Umbilical cord (tissue), 2 donors: ENCODE data around the gene NHEJ1. TPM values are rescaled to one million over a fixed set of nuclear protein-coding genes. Genes with fewer than 3 reads are reported as not detected.

ENCODE experiments used
- DNase-seq: peaks from one replicate; pipeline ENCODE4 v3.0.0-alpha.2; 2015; ENCODE audit warnings: low spot score
- total RNA-seq: library from RNA; depleted of rRNA; stranded (reverse); fragments of >200 nt; gene quantifications from one replicate; pipeline ENCODE4 v1.2.3, GENCODE V29; 2014; ENCODE audit warnings: low replicate concordance; ENCODE audit not compliant: insufficient read depth

Gene NHEJ1
- total RNA-seq, 1 donor from 2014 or later, result 13.0 TPM

DNA sequence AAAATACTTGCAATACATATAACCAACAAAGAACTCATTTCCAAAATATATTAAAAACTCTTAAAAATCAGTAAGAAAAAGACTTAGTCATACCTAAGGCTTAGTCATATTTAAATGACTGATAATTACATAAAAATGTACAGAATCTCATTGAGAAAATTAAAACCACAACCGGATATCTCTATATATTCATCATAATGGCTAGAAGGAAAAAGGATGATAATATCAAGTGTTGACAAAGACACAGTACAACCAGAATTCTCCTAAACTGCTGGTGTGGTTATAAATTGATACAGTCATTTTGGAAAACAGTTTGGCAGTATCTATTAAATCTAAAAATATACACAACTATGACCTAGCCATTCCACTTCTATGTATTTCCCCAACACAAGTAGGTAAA lies 72.8 kb downstream of the NHEJ1 start:
- DNase-seq, result no peak

DNA sequence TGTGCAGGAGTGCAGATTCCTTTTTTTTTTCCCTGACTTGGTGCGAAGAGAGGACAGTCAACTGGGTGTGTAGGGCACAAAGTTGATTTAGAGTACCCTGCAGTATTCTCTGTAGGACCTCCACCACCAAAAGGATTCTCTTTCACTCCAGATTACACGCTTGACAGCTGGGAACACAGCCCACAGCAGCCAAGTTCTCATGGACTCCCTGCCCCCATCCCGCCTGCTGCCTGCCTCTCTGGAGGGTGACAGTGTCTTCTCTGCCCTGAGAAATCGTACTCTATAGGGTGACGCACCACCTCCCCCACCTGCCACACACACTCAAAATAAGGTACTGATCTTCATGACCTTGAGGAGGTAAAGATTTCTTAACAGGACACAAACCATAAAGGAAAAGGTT lies 73.3 kb downstream of the NHEJ1 start:
- no peak for DNase-seq

DNA sequence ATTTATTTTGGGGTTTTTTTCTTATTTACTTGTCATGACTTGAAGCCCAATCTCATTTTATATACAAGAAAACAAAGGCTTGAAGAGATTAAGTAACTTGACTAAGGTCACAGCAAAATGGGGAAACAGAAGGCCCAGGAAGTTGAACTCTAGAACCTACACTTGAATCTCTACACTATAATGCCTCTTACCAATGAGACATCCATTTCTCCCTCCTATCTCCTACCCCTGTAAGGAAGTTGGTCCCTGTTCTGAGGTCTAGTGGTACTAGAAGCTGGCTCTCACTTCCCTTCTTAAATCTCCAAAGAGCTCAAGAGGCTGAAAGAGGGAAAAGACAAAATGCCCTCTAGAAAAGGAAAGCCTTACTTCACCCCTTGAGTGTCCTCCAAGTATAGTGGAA lies 74.4 kb downstream of the NHEJ1 start:
- no peak for DNase-seq

DNA sequence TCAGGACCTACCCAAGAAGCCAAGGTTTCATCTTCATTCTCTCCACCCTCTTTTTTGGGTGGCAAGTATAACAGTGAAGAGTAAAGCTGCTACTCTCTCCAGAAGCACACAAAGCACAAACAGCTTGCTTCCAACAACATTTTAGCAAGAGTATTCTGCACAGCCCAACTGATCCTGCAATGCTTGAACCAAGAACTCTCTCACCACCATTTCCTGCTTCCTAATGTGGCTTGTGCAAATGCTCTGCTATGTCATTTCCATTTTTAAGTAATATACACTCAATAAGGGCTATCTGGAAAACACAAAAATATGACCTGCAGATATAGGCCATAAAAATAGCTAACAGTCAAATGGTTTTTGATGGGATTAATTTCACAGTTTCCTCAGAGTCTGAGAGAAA lies 75.8 kb downstream of the NHEJ1 start:
- no peak for DNase-seq

DNA sequence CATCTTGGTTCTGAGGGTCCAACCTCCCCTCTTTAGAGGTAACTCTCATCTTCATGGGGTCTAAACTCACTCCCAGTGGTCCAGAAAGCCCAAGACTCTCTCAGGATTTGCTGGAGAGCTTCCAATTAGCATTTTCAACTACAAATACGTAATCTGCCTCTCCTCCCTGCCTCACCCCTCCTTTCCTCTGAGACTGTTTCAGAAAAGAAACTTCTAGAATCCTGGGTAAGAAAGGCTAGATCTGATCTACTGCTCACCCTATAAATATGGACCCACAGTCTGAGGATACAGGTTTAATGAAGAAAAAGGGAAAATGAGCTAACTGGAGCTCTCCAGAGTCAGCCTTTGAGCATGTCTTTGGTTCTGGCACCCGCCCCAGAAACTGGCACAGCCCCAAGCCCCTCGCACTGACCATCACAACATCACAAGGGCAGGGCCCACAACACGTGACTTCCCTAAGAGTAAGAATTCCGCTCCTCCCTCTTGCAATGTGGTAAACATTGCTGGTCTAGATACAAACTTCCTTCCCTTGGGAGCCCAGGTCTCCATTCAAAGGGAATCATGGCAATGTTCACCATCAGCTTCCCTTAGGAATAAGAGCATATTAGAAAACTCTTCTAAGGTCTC lies 78.2 kb downstream of the NHEJ1 start:
- DNase-seq, result no peak

DNA sequence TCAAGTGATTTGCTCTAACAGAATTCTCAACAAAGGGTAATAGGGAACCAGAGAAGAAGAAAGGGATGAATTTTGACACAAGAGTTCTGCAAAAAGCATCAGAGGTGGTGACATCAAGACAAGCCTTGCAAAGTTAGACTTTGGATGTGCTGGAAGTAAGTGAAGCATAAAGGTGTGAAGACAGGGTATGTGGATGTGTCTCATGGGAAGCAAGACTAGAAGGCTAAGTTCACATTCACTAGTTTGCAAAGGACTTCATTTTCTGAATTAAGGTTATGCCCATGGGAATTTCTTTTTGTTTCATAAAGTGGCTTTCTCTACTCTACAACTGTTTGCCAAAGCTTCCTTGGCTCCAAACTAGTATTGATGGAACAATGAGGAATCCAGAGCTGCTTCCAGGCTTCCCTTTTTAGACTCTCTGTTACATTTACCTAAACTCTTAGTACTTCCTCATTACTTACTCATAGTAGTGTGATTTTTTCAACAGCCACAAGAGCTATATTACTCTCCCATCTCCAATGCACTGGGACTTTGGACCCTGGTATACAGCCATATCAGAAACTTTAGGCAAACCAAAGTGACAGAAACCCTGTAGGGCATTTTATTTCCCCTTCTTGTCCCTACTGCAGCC lies 78.8 kb downstream of the NHEJ1 start:
- no peak for DNase-seq

DNA sequence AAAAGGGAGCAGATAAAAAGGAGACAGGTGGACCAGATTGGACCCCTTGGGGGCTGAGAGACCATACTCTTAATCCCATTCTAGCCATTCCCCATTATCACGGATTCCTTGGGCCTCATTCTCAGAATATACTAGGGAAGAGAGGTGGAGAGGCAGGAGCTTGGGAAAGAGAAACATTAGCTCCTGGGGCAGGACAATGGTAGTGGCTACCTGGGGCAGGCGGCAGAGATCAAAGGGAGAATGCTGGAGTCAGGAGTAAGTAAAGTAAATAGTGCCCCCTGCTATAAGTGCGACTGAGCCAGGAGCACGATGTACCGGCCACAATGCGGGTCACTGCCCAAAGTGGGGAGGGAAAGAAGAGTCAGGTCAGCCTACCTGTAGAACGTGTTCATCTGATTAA lies 79.5 kb downstream of the NHEJ1 start:
- no peak for DNase-seq

DNA sequence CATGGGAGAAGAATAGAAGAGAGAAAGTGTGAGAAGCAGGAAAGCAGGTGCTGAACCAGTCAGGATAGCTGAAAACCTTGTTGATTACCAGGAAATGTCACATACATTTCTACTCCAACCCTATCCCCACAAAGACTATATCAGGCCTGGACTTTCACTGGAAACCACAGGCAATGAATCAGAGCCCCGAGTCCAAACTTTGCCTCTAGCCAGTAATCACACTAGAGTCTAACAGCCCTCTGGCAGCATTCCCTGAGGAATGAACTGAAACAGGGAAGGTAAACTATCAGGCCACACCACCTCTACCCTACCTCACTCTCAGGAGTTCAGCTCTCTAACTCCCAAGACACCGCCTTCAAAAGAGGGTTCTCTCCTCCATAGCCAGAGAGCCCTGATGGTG lies 81.2 kb downstream of the NHEJ1 start:
- no peak for DNase-seq

DNA sequence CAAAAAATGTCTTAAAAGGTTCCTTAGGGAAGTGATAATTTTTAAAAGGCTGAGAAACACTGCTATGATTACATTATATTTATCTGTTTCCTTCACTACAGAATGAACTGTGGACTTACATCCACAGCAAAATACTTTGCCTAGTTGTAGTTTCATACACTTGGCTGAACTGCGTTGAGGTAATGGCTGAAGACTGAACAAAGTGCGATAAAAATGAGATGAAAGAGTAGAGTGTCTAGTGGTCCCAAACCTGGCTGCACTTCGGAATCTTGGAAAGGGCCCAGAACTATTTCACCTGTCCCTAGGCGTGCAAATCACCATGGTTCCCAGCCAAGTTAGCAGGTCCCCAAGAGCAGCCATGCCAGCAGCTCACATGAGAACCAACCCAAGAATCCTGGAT lies 81.7 kb downstream of the NHEJ1 start:
- DNase-seq, result no peak

DNA sequence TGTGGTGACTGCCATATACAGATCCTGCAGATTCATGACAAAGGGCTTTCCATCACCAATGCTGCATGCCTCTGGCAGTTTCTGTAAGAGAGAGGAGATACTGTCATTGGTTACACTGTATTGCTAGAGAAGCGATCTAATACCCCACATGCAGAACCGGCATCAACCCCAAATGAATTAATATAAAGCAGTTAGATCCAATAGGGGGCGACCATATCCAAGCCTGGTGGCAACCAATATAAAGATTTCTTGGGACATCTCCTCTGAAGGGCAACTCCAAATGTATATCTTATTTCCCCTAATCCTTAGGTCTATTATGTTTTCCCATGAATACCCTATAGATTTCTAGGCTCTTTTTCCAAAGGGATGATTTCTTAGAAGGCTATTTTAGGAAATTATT lies 82.5 kb downstream of the NHEJ1 start:
- DNase-seq, result no peak

DNA sequence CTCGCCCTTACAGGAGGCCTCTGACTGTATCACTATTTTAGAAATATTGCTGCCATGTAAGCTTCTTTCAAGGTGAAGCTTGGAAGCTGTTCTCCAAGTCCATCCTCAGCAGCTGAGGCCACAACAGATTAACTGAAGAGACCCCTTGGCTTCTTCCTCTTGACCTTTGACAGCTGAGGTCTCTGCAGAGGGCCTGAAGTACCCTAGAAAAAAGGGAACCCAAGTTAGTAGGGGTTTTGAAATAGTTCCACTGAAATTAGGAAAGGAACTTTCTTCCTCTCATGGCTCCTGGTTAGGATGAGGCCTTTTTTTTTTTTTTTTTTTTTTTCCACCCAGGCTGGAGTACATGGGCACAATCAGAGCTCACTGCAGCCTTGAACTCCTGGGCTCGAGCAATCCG lies 84.4 kb downstream of the NHEJ1 start:
- no peak for DNase-seq

DNA sequence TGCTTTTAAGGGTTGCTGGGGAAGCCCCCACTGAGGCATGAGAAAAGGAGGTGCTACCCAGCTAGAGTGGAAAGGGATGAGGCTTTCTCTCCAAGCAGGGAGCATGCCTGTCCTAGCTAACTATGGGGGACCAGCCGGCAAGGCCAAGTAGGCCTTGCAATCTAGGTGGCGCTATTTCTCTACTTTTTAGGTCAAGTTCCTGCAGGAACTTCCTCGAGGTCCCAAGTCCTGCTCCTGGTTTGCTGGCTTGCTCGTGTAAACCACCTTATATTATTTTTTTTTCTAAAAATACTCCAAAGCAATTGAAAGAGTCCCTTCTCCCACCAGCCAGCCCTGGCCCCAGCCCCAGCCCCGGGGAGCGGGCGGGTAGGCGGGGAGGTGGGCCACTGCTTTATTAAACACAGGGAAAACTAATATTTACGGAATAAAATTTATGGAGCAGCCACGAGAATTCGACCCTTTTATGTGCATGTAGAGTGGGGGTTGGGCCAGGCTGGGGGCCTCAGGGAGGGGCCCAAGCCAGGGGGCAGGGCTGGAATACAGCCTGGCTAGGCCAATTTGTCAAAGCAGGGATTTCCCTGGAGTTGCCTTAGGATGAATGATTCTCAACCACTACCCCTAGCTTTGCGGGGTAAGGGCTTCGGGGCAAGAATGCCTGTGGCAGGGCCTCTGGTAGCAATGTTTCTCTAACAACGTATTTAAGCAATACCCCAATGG lies 87.0 kb downstream of the NHEJ1 start:
- peak; percentile 70 for DNase-seq

DNA sequence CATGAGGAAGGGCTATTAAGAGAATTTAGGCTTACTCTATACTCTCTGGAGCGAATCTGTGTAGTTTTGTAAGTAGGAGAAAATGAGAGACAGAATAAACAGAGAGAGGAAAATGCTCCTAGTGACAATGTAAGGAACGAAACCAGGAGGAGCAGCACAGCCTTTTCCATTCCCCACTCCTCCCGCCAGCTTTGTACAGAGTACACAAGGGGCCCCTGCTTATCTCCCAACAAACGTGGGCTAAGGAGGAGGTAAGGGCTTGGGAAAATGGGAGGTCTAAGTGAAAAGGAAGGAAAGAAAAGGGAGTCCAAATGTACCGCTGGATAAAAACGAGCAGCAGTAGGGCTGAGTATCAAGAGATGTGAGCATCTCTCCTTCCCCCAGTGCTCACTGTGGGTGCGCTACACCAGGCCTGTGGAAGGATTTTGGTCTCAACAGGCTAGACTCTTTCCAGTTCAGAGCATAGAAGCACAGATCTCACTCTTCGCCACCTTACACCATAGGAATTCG lies 87.8 kb downstream of the NHEJ1 start:
- no peak for DNase-seq

DNA sequence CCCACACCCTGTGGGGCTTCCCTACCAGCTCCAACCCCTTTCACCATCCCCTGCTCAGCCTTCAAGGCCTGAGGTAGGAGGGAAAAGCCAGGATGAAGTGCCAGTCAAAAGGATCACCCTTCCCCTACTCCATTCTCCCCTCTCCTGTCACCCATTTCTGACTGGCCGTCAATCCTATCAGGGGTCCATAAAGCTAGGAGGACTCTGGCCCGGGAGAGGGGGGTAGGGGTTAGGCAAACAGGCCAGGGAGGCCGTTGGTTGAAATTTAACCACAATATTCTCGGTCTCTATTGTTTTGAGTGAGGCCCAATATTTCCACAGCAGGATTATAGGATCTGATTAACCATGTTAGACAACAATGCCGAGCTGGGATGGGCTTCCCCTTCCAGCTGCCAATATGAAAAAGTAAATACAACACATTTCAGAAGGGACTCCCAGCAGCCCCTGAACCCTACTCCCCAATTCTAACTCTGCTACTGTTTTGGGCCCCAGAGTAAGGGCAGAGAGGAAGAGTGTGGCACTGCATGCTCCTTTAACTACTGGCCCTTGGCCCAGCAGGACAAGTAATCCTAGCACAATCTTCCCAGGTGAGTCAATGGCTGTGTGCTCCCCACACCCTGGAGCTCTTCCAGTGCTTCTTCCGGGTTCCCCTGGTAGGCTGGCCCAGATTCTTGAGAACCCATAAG lies 89.3 kb downstream of the NHEJ1 start:
- DNase-seq, result no peak

DNA sequence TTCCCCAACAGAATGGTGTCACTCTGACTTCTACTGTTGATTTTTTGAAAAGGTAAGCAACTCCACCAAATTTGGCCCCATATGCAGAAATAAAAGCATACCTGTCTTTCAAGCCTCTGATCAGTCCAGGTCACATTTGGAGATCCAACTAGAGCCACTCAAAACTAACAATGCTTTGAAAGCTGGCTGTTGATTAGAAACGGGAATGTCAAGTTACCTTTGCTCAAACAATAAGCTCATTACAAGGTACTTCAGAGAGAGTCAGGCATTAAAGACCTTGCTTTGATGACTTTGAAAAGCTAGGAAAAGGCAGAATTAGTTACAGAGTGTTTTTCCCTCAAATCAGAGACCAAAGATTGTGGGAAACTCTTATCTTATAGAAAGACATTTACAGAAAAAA lies 95.1 kb downstream of the NHEJ1 start:
- DNase-seq, result no peak

DNA sequence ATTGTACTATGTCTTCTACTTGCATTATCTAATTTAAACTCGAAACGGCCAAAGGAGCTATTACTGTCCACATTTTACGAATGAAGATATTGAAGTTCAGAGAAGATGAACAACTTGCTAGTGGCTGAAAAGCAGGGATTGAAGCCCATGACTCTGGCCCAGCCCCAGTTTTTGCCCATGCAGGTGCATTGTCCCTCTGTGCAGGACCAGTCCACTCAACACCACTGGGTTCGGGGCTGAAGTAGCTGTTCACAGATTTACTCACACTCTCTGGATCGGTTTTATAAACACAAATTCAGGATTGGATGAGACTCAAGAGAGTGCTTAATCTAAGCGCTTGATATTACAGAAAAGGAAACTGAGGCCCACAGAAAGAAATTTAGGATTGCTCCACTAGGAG lies 98.5 kb downstream of the NHEJ1 start:
- DNase-seq, result no peak

DNA sequence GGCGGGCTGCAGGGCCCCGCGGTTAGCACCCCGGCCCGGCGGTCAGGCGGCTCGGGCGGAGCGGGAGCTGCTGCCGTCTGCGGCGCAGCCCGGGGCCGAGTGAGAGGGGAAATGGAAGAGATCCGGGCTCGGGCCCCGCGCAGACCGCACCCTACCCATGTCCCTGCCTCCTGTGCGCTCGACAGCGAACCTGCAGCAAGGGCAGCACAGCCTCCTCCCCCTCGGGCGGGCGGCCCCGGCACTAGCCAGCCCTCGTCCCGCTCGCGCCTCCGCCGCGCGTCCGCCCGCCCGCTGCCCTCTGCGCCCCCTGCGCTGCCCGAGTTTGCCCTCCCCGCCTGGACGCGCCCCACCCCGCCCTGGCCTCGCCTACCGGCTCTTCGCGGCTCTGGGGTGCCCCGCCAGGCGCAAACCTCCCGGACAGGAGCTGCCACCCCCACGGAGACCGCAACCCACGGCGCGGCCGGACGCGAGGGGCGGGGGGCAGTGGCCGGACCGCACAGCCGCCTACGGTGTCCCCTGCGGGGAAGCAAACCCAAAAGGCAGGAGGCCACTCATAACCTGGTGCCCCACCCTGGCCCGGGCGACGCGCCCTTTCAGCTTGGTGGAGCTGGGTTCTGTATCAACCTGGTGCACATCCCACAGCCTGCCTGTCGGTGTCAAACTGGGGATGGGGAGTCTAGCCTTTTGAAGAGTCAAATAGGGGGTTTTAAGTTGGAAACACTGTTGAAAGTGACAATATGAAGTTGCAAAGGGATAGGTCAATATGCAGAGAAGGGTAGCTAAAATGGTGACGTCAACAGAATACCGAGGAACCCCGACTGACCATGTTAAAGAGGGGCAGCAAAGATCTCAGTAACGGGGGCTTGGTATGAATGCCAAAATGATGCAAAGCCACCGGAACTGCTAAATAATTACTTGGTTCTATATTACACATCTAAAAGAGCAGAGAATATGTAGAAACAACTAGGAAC lies 99.5 kb downstream of the NHEJ1 start, which contains the start of gene IHH:
TSS of gene IHH (minus strand) at position 101 of the 971 bp plus-strand sequence. CDS start 454 bp downstream, outside the sequence.
- DNase-seq, result no peak

DNA sequence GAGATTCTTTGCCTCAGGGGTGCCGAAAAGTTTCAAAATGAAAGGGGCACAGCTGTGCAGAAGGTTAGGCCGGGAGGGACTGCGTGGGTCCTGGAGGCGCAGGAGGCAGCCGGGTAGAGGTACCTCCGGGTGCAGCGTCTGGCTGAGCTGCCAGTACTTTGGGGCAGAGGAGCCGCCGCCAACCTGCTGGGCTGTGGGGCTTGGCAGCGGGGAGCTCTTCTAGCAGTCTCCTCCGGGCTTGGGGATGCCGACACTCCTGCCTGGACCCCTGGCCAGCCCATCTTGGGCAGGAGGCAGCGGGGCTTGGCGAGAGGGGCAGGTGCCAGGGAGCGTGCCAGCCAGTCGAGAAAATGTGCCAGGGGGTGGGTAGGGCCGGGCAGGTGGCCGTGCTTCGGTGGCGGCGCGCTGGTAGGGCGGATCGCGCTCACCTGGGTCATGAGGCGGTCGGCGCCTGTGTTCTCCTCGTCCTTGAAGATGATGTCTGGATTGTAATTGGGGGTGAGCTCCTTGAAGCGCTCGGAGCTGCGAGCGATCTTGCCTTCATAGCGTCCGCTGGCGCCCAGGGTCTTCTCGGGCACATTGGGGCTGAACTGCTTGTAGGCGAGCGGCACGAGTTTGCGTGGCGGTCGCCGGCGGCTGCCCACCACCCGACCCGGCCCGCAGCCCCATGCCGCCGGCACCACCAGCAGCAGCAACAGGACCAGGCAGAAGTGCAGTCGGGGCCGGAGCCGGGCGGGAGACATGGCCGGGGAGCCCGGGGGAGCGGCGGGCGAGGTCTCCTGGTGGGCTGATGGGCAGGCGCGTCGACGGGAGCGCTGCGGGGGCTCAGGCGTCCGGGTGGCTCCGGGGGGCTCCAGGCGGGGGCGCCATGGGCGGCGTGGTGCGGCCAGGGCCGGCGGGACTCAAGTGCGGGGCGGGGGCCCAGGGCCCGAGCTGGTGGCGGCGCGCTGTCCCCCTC lies 100.6 kb downstream of the NHEJ1 start:
- DNase-seq, result no peak

DNA sequence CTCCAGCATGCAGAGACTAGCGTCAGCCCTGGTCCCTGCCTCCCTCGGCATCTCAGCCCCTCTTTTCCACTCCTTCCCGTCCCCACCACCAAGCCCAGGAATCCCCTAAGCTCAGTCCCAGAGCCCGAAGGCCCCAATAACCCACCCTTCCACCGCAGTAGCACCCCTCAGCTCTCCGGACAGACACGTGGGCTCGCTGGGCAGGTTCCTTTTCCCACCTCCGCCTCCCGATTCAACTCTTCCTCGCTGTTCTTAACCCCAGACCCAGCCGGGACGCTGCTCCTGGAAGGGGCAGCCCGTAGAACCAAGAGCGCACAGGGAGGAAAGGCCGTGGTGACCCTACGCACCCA lies 101.3 kb downstream of the NHEJ1 start:
- DNase-seq, result no peak
